Left lung (tissue), 10 donors: ENCODE data around the gene DDX24. TPM values are rescaled to one million over a fixed set of nuclear protein-coding genes. Genes with fewer than 3 reads are reported as not detected.

Source experiments
- ATAC-seq: fragments of 200-7000 bp; cut with Tn5 transposase; one replicate; pipeline ENCODE4 v1.9.1; 2020; ENCODE audit warnings: moderate library complexity
- DNase-seq, 4 donors: peaks; one replicate each; pipeline ENCODE4 v3.0.0-alpha.2; 2013 to 2020
- H3K27ac ChIP-seq, 2 donors: fragments of 200-600 bp; sonication (generic) in 1 of 2; one replicate each; pipeline versions ENCODE4 v1.5.0 to v1.8.0; 2020 to 2021
- H3K27me3 ChIP-seq, 2 donors: fragments of 200-600 bp; sonication (generic) in 1 of 2; one replicate each; pipeline versions ENCODE4 v1.5.0 to v1.8.0; 2020 to 2021
- H3K36me3 ChIP-seq, 2 donors: fragments of 200-600 bp; sonication (generic) in 1 of 2; one replicate each; pipeline versions ENCODE4 v1.5.0 to v1.8.0; 2020 to 2021
- H3K4me1 ChIP-seq, 2 donors: fragments of 200-600 bp; one replicate each; pipeline ENCODE4 v1.8.0; 2021
- H3K4me3 ChIP-seq, 2 donors: fragments of 200-600 bp; sonication (generic) in 1 of 2; one replicate each; pipeline versions ENCODE4 v1.5.0 to v1.8.0; 2020 to 2021; ENCODE audit warnings: mild to moderate bottlenecking in 1 of 2
- H3K9me3 ChIP-seq, 2 donors: fragments of 200-600 bp; sonication (generic) in 1 of 2; one replicate each; pipeline versions ENCODE4 v1.5.0 to v1.8.0; 2020 to 2021
- CTCF ChIP-seq, 2 donors: fragments of 200-600 bp; sonication (generic) in 1 of 2; IDR thresholded peaks; one replicate each; pipeline versions ENCODE4 v1.5.0 to v1.8.0; 2021; ENCODE audit warnings: antibody characterized with exemption in 2 of 2
- intact Hi-C, 2 donors: fragments of 100-400 bp; cut with DNase I; formaldehyde crosslinking; loops; one replicate each; pipeline versions ENCODE4 v1.11.2 to v1.14.2; 2022
- polyA plus RNA-seq, 6 donors: library from polyadenylated mRNA; unstranded; fragments of 120-200 nt; gene quantifications; one replicate each; pipeline ENCODE4 v1.2.1, GENCODE V29; 2013; ENCODE audit not compliant: insufficient read length in 6 of 6
- total RNA-seq, 2 donors: library from RNA; stranded (reverse); fragmentation: NEBNext Ultra II Directional; extraction: Animal tissue kit (Norgen Biotek cat#: 25700); gene quantifications; one replicate each; pipeline ENCODE4 v1.2.1, GENCODE V29; 2021
- donor health status: DM: no; HTN: yes; CAD: no.
- donor health status: DM: no; HTN: no; CAD: no.

DDX24 gene
- total and polyA plus RNA-seq, 8 donors = 127 to 148 (median 139) TPM

- H3K27me3 ChIP-seq = no peaks in the 10 kb centered on the region
- H3K4me1 ChIP-seq = no peaks in the 10 kb centered on the region
- TF ChIP-seq CTCF (IDR thresholded peaks at IDR 0.05) = no peak
- no peak overlapping the region for H3K27ac ChIP-seq
- no peak overlapping the region for H3K4me3 ChIP-seq
- DNase-seq (no peak), ATAC-seq (peak; percentile 74)
- peaks cover 0 to 100% of the 10 kb centered on the region in 2 donors for H3K36me3 ChIP-seq
- intact Hi-C loops = no loop called here
- H3K9me3 ChIP-seq = no peaks in the 10 kb centered on the region
These were observed 30.6 kb downstream of the DDX24 start for GRCh38 chr14:94050231-94050880.

- H3K4me3 ChIP-seq = no peak overlapping the region
- H3K27ac ChIP-seq = no peak overlapping the region
- no peaks in the 10 kb centered on the region for H3K4me1 ChIP-seq
- intact Hi-C loops = loop anchor here in 1 of 2 donors (10.0 kb wide), 1 partner anchor 85 kb away; no protein-coding TSS in a partner anchor
- no peak for TF ChIP-seq CTCF (IDR thresholded peaks at IDR 0.05)
- ATAC-seq = no peak
- no peaks in the 10 kb centered on the region for H3K27me3 ChIP-seq
- DNase-seq = no peak
- no peaks in the 10 kb centered on the region for H3K9me3 ChIP-seq
- H3K36me3 ChIP-seq = peaks cover 0 to 100% of the 10 kb centered on the region in 2 donors
These were observed 31.4 kb downstream of the DDX24 start for GRCh38 chr14:94049625-94050023.

GRCh38 chr14:94048691-94049624, 32.0 kb downstream of the DDX24 start:
- H3K4me3 ChIP-seq = no peak overlapping the region
- no peaks in the 10 kb centered on the region for H3K4me1 ChIP-seq
- no peak for TF ChIP-seq CTCF (IDR thresholded peaks at IDR 0.05)
- no peaks in the 10 kb centered on the region for H3K9me3 ChIP-seq
- peaks cover 0 to 100% of the 10 kb centered on the region in 2 donors for H3K36me3 ChIP-seq
- no peak overlapping the region for H3K27ac ChIP-seq
- intact Hi-C loops = loop anchor here in 1 of 2 donors (10.0 kb wide), 1 partner anchor 86 kb away; no protein-coding TSS in a partner anchor
- peak in 1 of 4 donors; percentile 44 for DNase-seq
- no peak for ATAC-seq
- H3K27me3 ChIP-seq = no peaks in the 10 kb centered on the region

GRCh38 chr14:94047581-94047980, 33.4 kb downstream of the DDX24 start:
- TF ChIP-seq CTCF (IDR thresholded peaks at IDR 0.05) = no peak
- DNase-seq (no peak), ATAC-seq (no peak)
- no peaks in the 10 kb centered on the region for H3K4me1 ChIP-seq
- no peak overlapping the region for H3K4me3 ChIP-seq
- no peaks in the 10 kb centered on the region for H3K9me3 ChIP-seq
- no peak overlapping the region for H3K27ac ChIP-seq
- H3K27me3 ChIP-seq = no peaks in the 10 kb centered on the region
- peaks cover 0 to 92% of the 10 kb centered on the region in 2 donors for H3K36me3 ChIP-seq
- intact Hi-C loops = loop anchor here in 1 of 2 donors (10.0 kb wide), 1 partner anchor 87 kb away; no protein-coding TSS in a partner anchor
